Keratinocyte (primary cell): ENCODE measurements around the gene TRAPPC13. TPM values are rescaled to one million over a fixed set of nuclear protein-coding genes. Genes with fewer than 3 reads are reported as not detected.

ENCODE experiments used
- DNase-seq: peaks from one replicate; pipeline ENCODE4 v3.0.0-alpha.2; 2011; ENCODE audit warnings: low read depth, missing footprints, low spot score
- FAIRE-seq: peaks from 2 replicates; lab custom pipeline; 2011; peaks lifted over from hg19 to GRCh38; lab: Jason Lieb, UNC
- H2AFZ ChIP-seq: 2 replicates; pipeline ENCODE4 v1.6.0; 2012; ENCODE audit warnings: low read length, control low read depth, inconsistent platforms; ENCODE audit not compliant: control insufficient read depth
- H3K27ac ChIP-seq: 2 replicates; pipeline ENCODE4 v1.5.1; 2011; ENCODE audit warnings: low read length; ENCODE audit not compliant: control insufficient read depth, insufficient read depth
- H3K27me3 ChIP-seq: 3 replicates; pipeline ENCODE4 v1.6.0; 2011; ENCODE audit warnings: low read length; ENCODE audit not compliant: control insufficient read depth, insufficient read depth; ENCODE audit errors: extremely low read depth
- H3K36me3 ChIP-seq, 2 experiments: 2 replicates in 1 of 2; 3 replicates in 1 of 2; pipeline ENCODE4 v1.5.1; 2011; ENCODE audit warnings: low read length in 2 of 2, mild to moderate bottlenecking in 1 of 2; ENCODE audit not compliant: control insufficient read depth in 2 of 2, insufficient read depth in 2 of 2; ENCODE audit errors: extremely low read depth in 1 of 2
- H3K4me1 ChIP-seq: 3 replicates; pipeline ENCODE4 v1.5.1; 2011; ENCODE audit warnings: low read length; ENCODE audit not compliant: control insufficient read depth, insufficient read depth; ENCODE audit errors: extremely low read depth
- H3K4me2 ChIP-seq: 3 replicates; pipeline ENCODE4 v1.6.0; 2011; ENCODE audit warnings: low read depth, low read length; ENCODE audit not compliant: control insufficient read depth, insufficient read depth; ENCODE audit errors: extremely low read depth
- H3K4me3 ChIP-seq, 3 experiments: fragments of 200-600 bp in 1 of 3; sonication (generic) in 1 of 3; 2 replicates in 2 of 3; 3 replicates in 1 of 3; pipeline ENCODE4 v1.5.1; 2011 to 2016; ENCODE audit warnings: low read length in 3 of 3, mild to moderate bottlenecking in 3 of 3, control low read depth in 2 of 3, inconsistent platforms in 1 of 3, low read depth in 1 of 3, mixed read lengths in 1 of 3, mixed run types in 1 of 3, moderate library complexity in 1 of 3; ENCODE audit not compliant: control insufficient read depth in 2 of 3, insufficient read depth in 2 of 3; ENCODE audit errors: extremely low read depth in 1 of 3
- H3K79me2 ChIP-seq: 2 replicates; pipeline ENCODE4 v1.6.0; 2012; ENCODE audit warnings: low read length; ENCODE audit not compliant: control insufficient read depth, insufficient read depth
- H3K9ac ChIP-seq: 3 replicates; pipeline ENCODE4 v1.6.0; 2011; ENCODE audit warnings: low read length; ENCODE audit not compliant: control insufficient read depth, insufficient read depth; ENCODE audit errors: extremely low read depth
- H3K9me1 ChIP-seq: 3 replicates; pipeline ENCODE4 v1.6.0; 2011; ENCODE audit warnings: low read length; ENCODE audit not compliant: control insufficient read depth, insufficient read depth; ENCODE audit errors: extremely low read depth
- H3K9me3 ChIP-seq: 2 replicates; pipeline ENCODE4 v1.5.1; 2012; ENCODE audit warnings: low read depth, low read length; ENCODE audit not compliant: control insufficient read depth
- H4K20me1 ChIP-seq: 3 replicates; pipeline ENCODE4 v1.6.0; 2011; ENCODE audit warnings: low read length; ENCODE audit not compliant: control insufficient read depth, insufficient read depth; ENCODE audit errors: extremely low read depth
- EZH2 ChIP-seq: IDR thresholded peaks from one replicate; pipeline ENCODE4 v1.6.1; 2012; ENCODE audit warnings: inconsistent platforms, mild to moderate bottlenecking, low read length, moderate library complexity
- dilution Hi-C: fragments of 300-500 bp; cut with MboI; formaldehyde crosslinking; loops from one replicate; pipeline ENCODE4 v1.7.0; 2020; ENCODE audit warnings: low sequenced_read_pairs; ENCODE audit not compliant: extremely low pct_ligation_motif_present
- polyA plus RNA-seq, 5 experiments: library from polyadenylated mRNA; depleted of rRNA in 3 of 5; stranded (reverse) in 3 of 5; stranded (forward) in 1 of 5; unstranded in 1 of 5; fragments of >200 nt; gene quantifications; 1 replicate in 1 of 5; 2 replicates in 3 of 5; 3 replicates in 1 of 5; pipeline versions ENCODE4 v1.2.1 to v1.2.3, GENCODE V29; 2011 to 2012; ENCODE audit warnings: missing spikeins in 2 of 5, low read depth in 1 of 5, low replicate concordance in 1 of 5
- TF ChIP-seq, protein P1 (sequence below), 3 experiments: IDR thresholded peaks in 1 of 3; conservative IDR thresholded peaks in 1 of 3; optimal IDR thresholded peaks in 1 of 3; 2 replicates in 2 of 3; 3 replicates in 1 of 3; pipeline versions ENCODE3 to v1.5.1; 2011; ENCODE audit warnings: low read length in 3 of 3, mild to moderate bottlenecking in 3 of 3, moderate library complexity in 2 of 3, control low read depth in 1 of 3, inconsistent platforms in 1 of 3; ENCODE audit not compliant: insufficient read depth in 2 of 3; ENCODE audit errors: extremely low read depth in 1 of 3

Gene TRAPPC13
- polyA plus RNA-seq, 1 donor (not counting 4 experiments of a cell fraction or from before 2014, with no cell fraction given), result 22.2 TPM

GRCh38 chr5:65625743-65626142 lies 916 bp downstream of the TRAPPC13 start:
- H4K20me1 ChIP-seq, result peaks cover 2% of the 10 kb centered on the region
- peak overlapping the region; percentile 34 for H2AFZ ChIP-seq
- H3K9ac ChIP-seq, result peak overlapping the region; percentile 97
- no peaks in the 10 kb centered on the region for H3K27me3 ChIP-seq
- peaks cover 0 to 6% of the 10 kb centered on the region in 2 experiments for H3K36me3 ChIP-seq
- peak overlapping the region; percentile 66 to 99 (median 98) for H3K4me3 ChIP-seq
- H3K27ac ChIP-seq, result peak overlapping the region; percentile 86
- H3K9me1 ChIP-seq, result no peaks in the 10 kb centered on the region
- H3K4me1 ChIP-seq, result peaks cover 17% of the 10 kb centered on the region
- peak overlapping the region; percentile 99 for H3K4me2 ChIP-seq
- no peak for TF ChIP-seq EZH2
- TF ChIP-seq, protein P1, sequence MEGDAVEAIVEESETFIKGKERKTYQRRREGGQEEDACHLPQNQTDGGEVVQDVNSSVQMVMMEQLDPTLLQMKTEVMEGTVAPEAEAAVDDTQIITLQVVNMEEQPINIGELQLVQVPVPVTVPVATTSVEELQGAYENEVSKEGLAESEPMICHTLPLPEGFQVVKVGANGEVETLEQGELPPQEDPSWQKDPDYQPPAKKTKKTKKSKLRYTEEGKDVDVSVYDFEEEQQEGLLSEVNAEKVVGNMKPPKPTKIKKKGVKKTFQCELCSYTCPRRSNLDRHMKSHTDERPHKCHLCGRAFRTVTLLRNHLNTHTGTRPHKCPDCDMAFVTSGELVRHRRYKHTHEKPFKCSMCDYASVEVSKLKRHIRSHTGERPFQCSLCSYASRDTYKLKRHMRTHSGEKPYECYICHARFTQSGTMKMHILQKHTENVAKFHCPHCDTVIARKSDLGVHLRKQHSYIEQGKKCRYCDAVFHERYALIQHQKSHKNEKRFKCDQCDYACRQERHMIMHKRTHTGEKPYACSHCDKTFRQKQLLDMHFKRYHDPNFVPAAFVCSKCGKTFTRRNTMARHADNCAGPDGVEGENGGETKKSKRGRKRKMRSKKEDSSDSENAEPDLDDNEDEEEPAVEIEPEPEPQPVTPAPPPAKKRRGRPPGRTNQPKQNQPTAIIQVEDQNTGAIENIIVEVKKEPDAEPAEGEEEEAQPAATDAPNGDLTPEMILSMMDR (optimal IDR thresholded peaks at IDR 0.05 in 1 of 3, IDR thresholded peaks at IDR 0.05 in 1 of 3, conservative IDR thresholded peaks at IDR 0.05 in 1 of 3; ENCODE audit: extremely low read depth in 1 of 3, insufficient read depth in 2 of 3, low read length in 3 of 3), result no peak
- dilution Hi-C loops, result no loop called here
- FAIRE-seq (no peak), DNase-seq (no peak)
- H3K79me2 ChIP-seq, result peaks cover 71% of the 10 kb centered on the region
- H3K9me3 ChIP-seq, result no peaks in the 10 kb centered on the region

- Histone ChIP-seq H3K79me2 (peaks cover 34% of the 10 kb centered on the region), H2AFZ (no peak overlapping the region)
- no peak for FAIRE-seq
Measured at GRCh38 chr5:65630981-65631380, 6.2 kb downstream of the TRAPPC13 start.

More at GRCh38 chr5:65630981-65631380, 6.2 kb downstream of the TRAPPC13 start:
- peaks cover 0 to 6% of the 10 kb centered on the region in 2 experiments for H3K36me3 ChIP-seq
- TF ChIP-seq, protein P1 (optimal IDR thresholded peaks at IDR 0.05 in 1 of 3, IDR thresholded peaks at IDR 0.05 in 1 of 3, conservative IDR thresholded peaks at IDR 0.05 in 1 of 3; ENCODE audit: extremely low read depth in 1 of 3, insufficient read depth in 2 of 3, low read length in 3 of 3), result no peak
- TF ChIP-seq EZH2, result no peak
- no peak overlapping the region for H3K27ac ChIP-seq
- H3K27me3 ChIP-seq, result no peaks in the 10 kb centered on the region
- H3K9ac ChIP-seq, result no peak overlapping the region
- no peak overlapping the region for H3K4me3 ChIP-seq
- peaks cover 3% of the 10 kb centered on the region for H3K4me1 ChIP-seq
- no peak overlapping the region for H3K4me2 ChIP-seq
- H4K20me1 ChIP-seq, result peaks cover 2% of the 10 kb centered on the region
- no peaks in the 10 kb centered on the region for H3K9me1 ChIP-seq
- dilution Hi-C loops, result no loop called here
- no peaks in the 10 kb centered on the region for H3K9me3 ChIP-seq
- no peak for DNase-seq
